ENCODE results near the gene GARIN1A. TPM values are rescaled to one million over a fixed set of nuclear protein-coding genes. Genes with fewer than 3 reads are reported as not detected.
"Not testable (repeated sequence)": the region's sequence is repeated elsewhere in the genome, so short reads cannot be mapped to it uniquely, and the experiment has no call there.

GARIN1A gene
- total RNA-seq, 4 donors from 2014 or later: 0.63 to 3.5 (median 1.8) TPM

GRCh38 chr7:128687131-128687530, 15.0 kb downstream of the GARIN1A start:
- WGBS, 2 donors: 90 to 96% methylated on average over 3 of the region's 3 CpGs
- no peak for DNase-seq (ENCODE audit: low spot score in 2 of 2)
- no peaks in the 10 kb centered on the region for H3K4me1 ChIP-seq
- H3K36me3 ChIP-seq: peaks cover 0 to 60% (median 0%) of the 10 kb centered on the region in 3 donors
- no peaks in the 10 kb centered on the region for H3K27me3 ChIP-seq
- no peak for TF ChIP-seq CTCF (IDR thresholded peaks at IDR 0.05)
- TF ChIP-seq POLR2A (IDR thresholded peaks at IDR 0.05): no peak
- no peak for TF ChIP-seq EP300 (IDR thresholded peaks at IDR 0.05)
- H3K4me3 ChIP-seq: no peak overlapping the region
- no peak overlapping the region for H3K27ac ChIP-seq
- H3K9me3 ChIP-seq: no peaks in the 10 kb centered on the region

GRCh38 chr7:128688492-128688891, 16.4 kb downstream of the GARIN1A start:
- Histone ChIP-seq H3K4me1 (no peaks in the 10 kb centered on the region), H3K27me3 (peaks cover 0 to under 1% of the 10 kb centered on the region in 2 donors), H3K9me3 (no peaks in the 10 kb centered on the region), H3K27ac (no peak overlapping the region), H3K36me3 (peaks cover 0 to 46% (median 0%) of the 10 kb centered on the region in 3 donors), H3K4me3 (no peak overlapping the region)
- DNase-seq (ENCODE audit: low spot score in 2 of 2): no peak
- no peak for TF ChIP-seq POLR2A (IDR thresholded peaks at IDR 0.05)
- TF ChIP-seq EP300 (IDR thresholded peaks at IDR 0.05): no peak
- TF ChIP-seq CTCF (IDR thresholded peaks at IDR 0.05): no peak
- 78 to 92% methylated on average over 4 to 5 of the region's 5 CpGs for WGBS, 2 donors

GRCh38 chr7:128689161-128689935, 17.3 kb downstream of the GARIN1A start:
- not testable (repeated sequence) for DNase-seq (ENCODE audit: low spot score in 2 of 2); H3K9me3 ChIP-seq; H3K4me1 ChIP-seq; H3K4me3 ChIP-seq; H3K27me3 ChIP-seq; H3K27ac ChIP-seq
- 94 to 97% methylated on average over 25 to 35 of the region's 59 CpGs for WGBS, 2 donors
- peaks cover 0 to 37% (median 0%) of the 10 kb centered on the region in 3 donors for H3K36me3 ChIP-seq

- peaks cover 0 to 22% (median 0%) of the 10 kb centered on the region in 3 donors for H3K36me3 ChIP-seq
- TF ChIP-seq CTCF (IDR thresholded peaks at IDR 0.05): no peak
- TF ChIP-seq EP300 (IDR thresholded peaks at IDR 0.05): no peak
- H3K27ac ChIP-seq: no peak overlapping the region
- peaks cover 0 to 10% of the 10 kb centered on the region in 2 donors for H3K27me3 ChIP-seq
- no peak for DNase-seq (ENCODE audit: low spot score in 2 of 2)
- no peaks in the 10 kb centered on the region for H3K4me1 ChIP-seq
- WGBS, 2 donors: 65% methylated on average over 1 of the region's 1 CpG
- no peaks in the 10 kb centered on the region for H3K9me3 ChIP-seq
- no peak overlapping the region for H3K4me3 ChIP-seq
These were observed 19.1 kb downstream of the GARIN1A start for GRCh38 chr7:128691227-128691626.

GRCh38 chr7:128692623-128693270, 20.7 kb downstream of the GARIN1A start:
- WGBS, 2 donors: 47 to 55% methylated on average over 7 of the region's 7 CpGs
- H3K27ac ChIP-seq: no peak overlapping the region
- peaks cover 0 to 7% (median 0%) of the 10 kb centered on the region in 3 donors for H3K36me3 ChIP-seq
- DNase-seq (ENCODE audit: low spot score in 2 of 2): no peak
- peaks cover 0 to 25% of the 10 kb centered on the region in 2 donors for H3K27me3 ChIP-seq
- no peak overlapping the region for H3K4me3 ChIP-seq
- peaks cover 0 to 8% (median 5%) of the 10 kb centered on the region in 4 donors for H3K4me1 ChIP-seq
- no peaks in the 10 kb centered on the region for H3K9me3 ChIP-seq
- no peak for TF ChIP-seq POLR2A (IDR thresholded peaks at IDR 0.05)
- no peak for TF ChIP-seq EP300 (IDR thresholded peaks at IDR 0.05)
- TF ChIP-seq CTCF (IDR thresholded peaks at IDR 0.05): no peak
